Tongue (tissue), 2 donors: Measurements from ENCODE around the gene NXT1. TPM values are rescaled to one million over a fixed set of nuclear protein-coding genes. Genes with fewer than 3 reads are reported as not detected.
A peak's percentile ranks its signal among the peaks of the same experiment; 100 is the strongest.
"Not testable (repeated sequence)": the region's sequence is repeated elsewhere in the genome, so short reads cannot be mapped to it uniquely, and the experiment has no call there.

Experiments
- DNase-seq: peaks from one replicate; pipeline ENCODE4 v3.0.0-alpha.2; 2015
- total RNA-seq: library from RNA; depleted of rRNA; stranded (reverse); fragments of >200 nt; gene quantifications from one replicate; pipeline ENCODE4 v1.2.3, GENCODE V29; 2014

NXT1 gene
- total RNA-seq = 21.1 TPM

DNA sequence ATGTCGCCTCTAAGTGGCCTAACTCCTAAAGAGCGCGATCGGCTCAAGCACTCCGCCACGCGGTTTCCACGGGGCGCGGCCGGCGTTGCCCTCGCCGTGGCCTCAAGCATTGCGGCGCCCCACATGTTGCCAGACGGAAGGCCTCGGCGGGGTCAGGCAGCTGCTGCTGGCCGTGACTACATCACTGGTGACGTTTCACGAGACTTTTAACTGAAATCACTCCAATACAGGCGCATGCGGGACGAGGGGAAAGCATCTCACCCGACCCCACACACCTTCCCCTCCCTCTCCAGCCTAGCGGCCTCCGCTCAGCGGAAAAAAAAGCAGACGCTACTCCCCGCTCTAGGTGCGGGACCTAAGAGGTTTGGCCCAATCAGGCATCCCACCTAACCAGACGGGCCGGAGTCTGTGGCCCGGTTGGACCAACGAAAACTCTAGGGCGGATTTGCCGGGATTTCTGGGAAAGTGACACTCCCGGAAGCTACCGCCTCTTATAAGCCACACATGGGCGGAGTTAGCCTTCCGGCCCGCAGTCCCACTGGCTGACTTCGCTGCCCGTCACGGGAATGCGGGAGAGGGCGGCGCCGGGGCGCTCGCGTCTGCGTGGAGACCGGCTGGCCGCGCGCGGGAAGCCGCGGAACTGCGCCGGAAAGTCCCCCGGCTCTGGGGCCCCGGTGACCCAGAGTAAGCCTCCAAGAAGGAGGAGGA is at the start of gene NXT1:
NXT1 (plus strand) TSS at position 596 of the 708 bp plus-strand sequence. CDS start 3,251 bp downstream, outside the sequence.
- DNase-seq = peak; percentile 99

DNA sequence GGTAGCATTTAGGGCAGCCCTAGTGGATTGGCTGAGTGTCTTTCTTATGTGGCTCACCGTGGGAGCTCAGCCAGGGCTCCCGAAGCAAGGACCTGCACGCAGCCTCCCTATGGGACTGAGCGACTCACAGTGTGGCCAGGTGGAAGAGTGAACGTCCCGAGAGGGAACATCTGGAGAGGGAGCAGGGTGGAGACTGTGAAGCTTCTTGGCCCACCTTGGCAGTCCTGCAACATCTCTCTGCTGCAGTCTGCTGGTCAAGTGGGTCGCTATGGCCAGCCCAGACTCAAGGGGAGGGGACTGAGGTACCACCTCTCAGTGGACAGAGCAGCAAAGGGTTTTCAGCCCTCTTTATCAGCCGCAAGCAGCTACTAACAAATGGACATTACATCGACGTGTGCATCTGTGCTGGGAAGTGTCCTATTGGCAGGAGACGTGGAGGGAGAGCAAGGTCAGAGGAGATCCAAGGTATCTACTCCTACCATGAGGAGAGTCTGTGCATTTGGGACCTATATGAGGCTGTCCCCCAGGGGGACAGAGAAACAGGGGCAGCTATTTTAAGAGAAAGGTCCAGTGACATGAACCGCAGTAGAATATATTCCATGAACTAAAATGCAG is 49.0 kb upstream of the NXT1 start:
- no peak for DNase-seq

DNA sequence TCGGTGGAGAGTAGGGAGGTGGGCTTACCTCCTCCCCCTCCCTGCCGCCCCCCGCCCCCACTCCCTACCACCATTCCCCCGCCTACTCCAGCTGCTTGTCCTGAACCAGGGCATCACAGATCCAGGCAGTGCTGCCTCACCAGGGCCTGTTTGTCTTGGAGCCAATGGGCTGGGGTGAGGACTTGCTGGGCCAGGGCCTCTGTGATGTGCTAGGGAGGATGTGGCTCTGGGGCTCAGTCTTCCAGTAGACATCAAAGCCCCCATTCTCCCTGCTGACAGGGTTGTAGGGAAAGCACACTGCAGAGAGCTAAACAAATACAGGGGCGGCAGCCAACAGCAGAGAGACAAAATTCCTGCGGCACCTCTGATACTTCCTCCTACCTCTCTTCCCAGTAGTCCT is 48.2 kb upstream of the NXT1 start:
- DNase-seq = no peak

DNA sequence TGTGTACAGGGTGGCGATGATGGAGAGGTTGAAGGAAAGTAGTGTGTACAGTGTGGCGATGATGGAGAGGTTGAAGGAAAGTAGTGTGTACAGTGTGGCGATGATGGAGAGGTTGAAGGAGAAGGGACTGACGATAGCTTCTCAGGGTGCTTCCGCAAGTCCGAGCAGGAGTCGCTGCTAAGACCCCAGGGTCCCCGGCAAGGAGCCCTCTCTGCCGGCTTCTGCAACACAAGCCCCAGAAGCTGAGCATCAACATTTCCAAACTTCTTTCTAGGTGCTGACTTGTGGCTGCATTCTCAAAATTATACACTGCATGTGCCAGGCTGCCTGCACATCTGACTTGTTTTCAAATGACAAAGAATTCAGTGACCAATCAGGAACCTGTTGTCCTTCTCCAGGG is 47.8 kb upstream of the NXT1 start:
- no peak for DNase-seq

DNA sequence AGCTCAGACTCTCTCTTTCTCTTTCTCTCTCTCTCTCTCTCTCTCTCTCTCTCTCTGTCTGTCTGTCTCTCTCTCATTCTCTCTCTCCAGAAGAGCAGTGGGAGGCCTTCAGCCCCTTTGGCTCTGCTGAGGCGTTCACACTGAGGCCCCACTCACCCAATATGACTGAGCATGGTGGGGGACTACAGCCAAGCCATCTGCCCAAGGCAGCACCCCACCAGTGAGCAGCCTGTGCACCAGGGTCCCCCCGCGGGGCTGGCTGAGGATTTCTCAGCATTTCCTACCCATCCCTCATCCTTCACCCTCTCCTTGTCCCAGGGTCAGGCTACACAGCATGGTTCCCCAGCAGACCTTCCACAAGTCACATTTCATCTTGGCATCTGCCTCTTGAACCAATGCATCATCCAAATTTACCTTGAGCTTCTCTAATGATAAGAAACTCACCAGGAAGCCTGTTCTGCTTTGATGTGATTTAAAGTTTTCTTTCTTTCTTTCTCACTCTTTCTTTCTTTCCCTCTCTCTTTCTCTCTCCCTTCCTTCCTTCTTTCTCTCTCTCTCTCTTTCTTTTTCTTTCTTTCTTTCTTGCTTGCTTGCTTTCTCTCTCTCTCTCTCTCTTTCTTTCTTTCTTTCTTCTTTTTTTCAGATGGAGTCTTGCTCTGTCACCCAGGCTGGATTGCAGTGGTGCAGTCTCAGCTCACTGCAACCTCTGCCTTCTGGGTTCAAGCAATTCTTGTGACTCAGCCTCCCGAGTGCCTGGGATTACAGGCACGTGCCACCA is 47.1 kb upstream of the NXT1 start:
- DNase-seq = no peak

DNA sequence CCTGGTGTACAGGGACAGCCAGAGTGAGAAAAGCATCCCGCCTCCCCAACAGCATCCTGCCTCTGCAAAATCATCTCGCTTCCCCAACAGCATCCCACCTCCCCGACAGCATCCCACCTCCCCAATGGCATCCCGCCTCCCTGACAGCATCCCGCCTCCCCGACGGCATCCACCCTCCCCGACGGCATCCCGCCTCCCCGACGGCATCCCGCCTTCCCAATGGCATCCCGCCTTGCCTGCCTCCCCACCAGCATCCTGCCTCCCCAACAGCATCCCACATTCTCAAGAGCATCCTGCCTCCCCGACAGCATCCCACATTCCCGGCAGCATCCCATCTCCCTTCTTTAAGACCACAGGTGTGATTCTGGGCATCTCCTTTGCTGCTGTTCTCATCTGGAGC is 46.0 kb upstream of the NXT1 start:
- DNase-seq = no peak

DNA sequence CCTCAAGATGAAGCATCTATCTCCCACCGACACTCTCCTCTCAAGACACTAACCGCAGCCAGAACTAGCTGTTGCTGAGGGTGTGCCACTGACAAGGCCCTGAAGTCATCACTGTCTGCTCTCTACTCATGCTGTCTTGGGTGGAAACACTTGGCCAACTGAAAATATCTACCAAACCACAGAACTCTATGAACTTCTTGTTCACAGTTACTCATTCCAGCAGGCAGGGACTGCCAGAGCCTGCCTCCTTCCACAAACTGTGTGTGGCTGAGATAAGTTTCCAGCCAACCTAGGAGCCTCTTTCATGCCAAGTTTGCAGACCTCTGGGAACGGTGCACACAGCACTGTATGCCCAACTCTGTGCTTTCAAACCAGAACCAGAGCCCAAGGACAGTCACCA is 45.5 kb upstream of the NXT1 start:
- no peak for DNase-seq

DNA sequence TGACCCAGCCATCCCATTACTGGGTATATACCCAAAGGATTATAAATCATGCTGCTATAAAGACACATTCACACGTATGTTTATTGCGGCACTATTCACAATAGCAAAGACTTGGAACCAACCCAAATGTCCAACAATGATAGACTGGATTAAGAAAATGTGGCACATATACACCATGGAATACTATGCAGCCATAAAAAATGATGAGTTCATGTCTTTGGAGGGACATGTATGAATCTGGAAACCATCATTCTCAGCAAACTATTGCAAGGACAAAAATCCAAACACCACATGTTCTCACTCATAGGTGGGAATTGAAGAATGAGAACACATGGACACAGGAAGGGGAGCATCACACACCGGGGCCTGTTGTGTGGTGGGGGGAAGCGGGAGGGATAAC is 43.2 kb upstream of the NXT1 start:
- DNase-seq = not testable (repeated sequence)

DNA sequence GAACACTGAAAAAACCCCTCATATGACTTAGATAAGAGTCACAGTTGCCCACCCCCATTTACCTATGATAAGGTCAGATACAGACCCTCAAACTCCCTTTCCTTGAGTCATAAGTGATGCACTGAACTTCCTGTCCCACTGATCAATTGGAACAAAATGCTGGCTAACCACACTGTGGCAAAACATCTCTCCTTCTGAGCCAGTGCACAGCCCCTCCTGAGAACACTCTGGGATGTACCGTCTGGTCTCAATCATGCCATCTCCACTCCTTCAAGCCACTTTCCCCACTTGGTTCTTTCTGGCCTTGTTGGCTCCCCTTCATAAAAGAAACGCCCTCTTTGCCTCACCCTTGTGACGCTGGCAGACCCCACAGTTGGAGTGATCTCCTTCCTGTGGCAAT is 42.6 kb upstream of the NXT1 start:
- DNase-seq = no peak

DNA sequence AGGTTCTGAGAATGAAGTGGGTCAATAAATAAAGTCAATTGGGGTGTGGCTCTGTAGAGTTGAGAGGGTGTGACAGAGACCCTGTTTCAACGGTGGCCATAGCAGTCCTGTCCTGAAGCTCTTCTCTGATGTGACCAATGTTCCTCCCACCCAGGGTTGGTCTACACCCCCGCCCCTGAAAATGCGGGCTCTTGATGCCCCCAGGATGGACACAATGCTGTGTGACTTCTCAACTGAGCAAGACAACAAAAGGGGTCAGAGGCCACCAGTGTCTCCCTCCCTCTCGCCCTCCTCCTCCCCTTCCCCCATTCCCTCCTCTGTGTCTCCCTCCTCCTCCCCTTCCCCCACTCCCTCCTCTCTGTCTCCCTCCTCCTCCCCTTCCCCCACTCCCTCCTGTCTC is 41.7 kb upstream of the NXT1 start:
- DNase-seq = no peak

DNA sequence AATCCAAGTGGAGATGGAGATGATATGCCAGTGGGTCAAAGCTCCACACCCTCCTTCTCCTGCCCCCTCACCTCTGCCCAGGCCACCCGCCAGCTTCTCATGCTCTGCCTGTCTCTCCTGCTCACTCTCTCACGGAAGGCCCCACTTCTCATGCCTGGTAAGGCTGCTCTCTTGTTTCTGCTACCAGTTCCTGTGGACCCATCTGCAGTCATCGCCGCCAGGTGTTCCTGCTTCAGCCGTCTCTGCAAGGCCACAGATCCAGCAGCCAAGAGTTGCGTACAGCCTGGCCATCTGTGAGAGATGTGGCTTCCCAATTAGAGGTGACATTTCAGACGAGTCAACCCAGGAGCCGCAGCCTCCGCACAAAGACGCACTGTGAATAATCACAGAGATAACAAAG is 40.8 kb upstream of the NXT1 start:
- no peak for DNase-seq

DNA sequence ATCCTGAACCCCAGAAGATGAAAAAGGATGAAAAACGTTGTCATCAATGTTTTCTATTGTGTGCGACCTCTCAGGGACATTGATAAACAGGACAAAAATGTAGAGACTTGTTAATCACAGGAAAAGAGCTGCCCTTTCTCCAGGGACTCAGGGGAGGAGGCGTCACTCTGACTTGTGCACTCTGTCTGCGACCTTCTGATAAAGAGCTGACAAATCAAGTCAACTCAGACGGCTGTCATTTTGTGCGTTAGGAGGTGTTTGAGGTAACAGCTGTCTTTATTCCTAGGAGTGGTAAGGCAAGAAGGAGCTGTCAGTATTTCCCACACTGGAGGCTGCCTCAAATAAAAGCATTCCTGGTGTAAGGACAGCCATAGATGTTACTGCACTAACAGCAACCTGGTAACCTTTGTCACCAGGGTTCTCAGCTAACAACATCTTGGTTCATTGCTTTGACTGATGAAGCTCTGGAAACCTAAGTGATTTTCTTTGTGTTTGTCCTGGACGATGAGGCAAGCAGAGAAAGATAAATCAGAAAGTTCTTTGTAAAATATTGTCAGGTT is 38.6 kb upstream of the NXT1 start:
- no peak for DNase-seq

DNA sequence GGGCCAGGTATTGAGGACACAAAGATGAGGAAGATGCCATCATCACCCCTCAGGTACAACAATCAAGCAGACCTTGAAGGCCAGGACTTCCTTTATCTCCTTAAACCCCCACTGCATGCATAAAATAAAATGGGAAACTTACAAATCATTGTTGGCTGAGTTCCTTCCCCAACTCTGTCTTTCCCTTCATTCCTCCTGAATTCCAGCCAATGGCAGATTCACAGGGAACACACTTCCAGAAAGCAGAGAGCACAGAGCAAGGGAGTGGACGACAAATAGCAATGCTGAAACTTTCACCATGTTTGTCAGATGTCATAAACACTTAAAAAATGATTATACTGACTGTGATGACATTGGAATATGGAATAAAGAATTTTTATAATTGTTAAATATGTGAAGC is 37.3 kb upstream of the NXT1 start:
- DNase-seq = peak; percentile 23

DNA sequence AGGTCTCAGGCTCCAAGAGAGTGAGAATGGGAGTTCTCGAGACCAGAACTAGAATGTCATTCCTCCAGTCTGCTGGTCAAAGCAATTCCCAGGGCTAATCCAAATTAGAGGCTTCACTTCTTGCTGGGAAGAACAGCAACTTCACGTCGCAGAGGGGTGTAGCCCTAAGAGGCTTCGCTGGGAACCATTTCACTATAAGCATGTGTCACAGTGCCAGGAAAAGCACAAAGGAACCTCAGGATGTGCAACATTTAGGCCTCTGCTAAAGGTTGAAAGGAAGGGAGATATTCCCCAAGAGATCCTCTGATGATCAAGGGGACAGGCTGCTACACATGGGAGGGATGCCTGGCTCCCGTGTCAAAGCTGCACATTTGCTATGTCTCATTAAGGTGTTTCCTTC is 35.9 kb upstream of the NXT1 start:
- no peak for DNase-seq

DNA sequence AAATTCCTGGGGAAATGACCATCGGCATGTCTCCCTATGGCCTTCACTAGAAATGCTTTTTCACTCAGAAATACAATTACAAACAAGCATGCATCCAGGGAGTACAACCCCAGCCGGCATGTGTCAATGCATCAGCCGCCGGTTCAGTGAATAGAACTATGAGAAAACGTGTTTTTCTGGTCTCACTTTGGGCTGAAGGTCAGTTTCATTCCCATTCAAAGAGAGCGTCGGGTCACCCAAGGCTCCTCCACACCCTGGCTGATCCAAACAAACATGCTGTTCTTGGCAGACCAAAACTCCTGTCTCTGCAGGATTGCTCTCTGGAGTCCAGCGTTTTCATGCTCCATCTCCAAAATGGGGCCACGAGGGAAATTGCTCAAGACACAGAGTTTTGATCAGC is 35.5 kb upstream of the NXT1 start:
- no peak for DNase-seq

DNA sequence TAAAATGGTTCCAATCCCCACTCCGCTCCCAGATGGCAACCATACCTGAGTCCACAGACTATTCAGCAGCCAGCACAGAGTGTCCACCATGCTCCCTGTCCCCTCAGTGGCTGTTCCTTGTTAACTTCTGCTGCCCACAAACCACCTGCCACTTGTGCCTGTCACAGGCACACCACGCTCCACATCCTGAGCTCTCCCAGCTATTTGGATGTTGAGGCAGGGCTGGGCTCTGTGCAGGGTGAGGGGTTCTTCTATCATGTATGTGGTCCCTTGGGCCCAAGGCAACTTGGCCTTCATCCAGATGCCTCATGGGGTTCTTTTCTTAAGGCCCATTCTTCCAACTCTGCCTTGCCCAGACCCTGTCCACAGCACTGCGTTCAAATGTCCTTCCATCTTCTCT is 34.0 kb upstream of the NXT1 start:
- DNase-seq = no peak

DNA sequence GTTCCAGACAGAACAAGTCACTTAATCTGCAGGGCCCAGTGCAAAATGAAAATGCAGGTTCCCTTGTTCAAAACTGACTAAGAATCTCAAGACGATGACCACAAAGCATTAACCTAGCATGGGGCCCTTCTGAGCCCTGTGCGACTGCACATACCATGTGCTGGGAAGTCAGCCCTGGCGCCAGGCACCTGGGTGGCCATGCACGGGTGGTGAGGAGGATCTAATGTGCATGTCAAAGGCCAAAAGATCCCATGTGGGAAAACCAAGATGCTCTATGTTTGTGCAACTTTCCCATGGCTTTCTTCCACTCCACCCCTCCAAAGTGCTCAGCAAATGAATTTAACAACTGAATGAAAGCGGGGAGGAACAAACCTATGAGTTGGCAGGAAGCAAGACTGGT is 33.5 kb upstream of the NXT1 start:
- DNase-seq = no peak

DNA sequence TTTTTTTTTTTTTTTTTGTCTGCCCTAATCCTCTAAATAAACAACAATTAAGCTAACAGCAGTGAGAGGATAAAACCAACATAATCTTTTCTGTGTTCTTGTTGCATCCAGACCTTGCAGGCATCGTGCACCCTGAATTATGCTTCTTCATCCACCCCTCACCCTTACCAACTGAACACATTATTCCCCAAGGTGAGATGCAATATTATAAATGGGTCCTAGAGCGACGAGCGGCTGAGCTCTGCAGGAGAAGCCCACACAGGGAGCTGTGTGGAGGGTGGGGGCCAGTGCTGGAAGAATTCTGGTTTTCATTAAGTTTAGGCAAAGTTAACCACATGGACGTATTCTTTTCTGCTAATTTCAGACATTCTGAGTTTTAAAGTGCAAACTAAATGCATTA is 32.2 kb upstream of the NXT1 start:
- no peak for DNase-seq

DNA sequence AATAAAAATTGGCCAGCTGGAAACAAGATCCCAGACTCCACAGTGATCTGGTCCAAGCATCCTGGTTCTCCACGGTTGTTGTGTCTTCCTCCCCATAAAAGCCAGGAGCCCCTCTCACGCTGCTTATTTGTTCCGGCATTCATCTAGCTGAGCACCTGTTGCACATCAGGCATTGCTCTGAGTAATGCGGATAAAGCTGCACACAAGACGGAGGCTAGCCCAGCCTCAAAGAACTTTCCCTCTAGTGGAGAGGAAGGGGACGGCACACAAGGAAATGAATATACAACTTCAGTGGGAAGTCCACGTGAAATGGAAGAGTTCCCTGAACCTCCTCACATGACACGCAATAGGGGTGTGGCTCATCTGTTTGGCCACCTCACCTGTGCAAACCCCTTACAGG is 30.3 kb upstream of the NXT1 start:
- peak; percentile 30 for DNase-seq

DNA sequence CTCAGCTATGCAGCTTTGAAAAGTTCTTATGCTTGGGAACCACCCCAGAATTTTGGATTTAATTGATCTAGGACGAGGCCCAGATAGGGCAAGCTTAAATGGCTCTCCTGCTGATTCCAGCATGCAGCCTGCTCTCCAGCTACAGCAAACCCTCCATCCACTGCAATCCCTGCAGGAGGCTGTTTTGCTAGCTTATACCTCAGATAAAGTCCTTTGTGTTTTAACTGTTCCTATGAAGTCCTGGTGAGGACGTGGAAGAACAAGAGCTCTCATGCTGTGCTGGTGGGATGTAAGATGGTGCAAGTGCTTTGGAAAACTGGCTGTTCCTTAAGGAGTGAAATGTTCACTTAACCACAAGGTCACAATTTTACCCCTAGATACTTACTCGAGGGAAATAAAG is 25.5 kb upstream of the NXT1 start:
- DNase-seq = no peak

DNA sequence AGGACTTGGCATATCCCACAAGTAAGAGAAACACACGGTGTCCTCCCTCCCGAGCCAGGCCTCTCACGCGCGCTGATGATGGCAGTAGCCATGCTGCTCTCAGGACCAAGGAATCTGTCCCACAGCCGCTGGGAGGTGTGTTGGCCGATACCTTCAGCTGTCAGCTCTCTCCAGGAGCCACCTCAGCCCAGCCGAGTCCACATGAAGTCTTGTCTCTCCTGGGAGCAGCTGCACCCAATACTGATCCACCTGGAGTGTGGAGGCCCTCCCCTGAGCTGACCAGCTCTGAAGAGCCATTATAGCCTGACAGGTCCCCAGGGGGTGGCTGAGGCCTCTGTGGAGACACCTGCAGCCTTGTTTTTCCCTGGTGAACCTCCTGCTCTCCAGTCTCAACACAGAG is 23.8 kb upstream of the NXT1 start:
- DNase-seq = no peak

DNA sequence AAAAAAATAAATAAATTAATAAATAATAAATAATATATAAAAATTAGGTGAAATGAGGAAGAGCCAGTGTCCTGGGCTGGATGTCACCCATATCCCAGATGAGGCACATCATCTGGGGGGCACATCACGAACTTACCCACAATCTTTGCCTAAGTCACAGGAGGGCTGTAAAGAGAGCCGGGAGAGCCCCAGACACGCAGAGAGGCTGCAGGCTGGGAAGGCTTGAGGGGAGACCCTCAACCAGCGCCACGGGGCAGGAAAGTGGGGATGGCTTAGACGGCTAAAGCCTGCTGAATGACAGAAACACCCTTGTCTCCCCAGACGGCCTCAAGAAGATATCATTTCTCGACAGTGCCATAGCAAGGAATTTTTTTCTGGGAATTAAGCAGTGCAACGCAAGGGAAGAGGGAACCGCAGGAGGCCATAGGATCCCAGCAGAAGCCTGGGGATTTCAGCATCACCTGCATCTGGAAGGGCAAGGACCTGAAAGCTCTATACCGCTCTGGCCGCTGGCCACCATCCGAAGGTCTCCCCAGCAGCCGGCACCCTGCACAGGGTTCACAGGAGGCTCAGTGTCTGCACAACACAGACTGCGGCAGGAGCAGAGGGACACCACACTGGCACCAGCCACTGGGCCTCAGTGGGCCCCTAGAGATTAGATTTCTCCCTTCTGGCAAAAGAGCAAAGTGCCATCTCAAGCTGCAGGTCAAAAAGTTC is 22.8 kb upstream of the NXT1 start:
- DNase-seq = no peak
